ENCODE measurements around the gene CCM2L. TPM values are rescaled to one million over a fixed set of nuclear protein-coding genes. Genes with fewer than 3 reads are reported as not detected.

The CCM2L gene
- total RNA-seq, result not detected in 3 replicates
- long read RNA-seq, result 0 reads

DNA sequence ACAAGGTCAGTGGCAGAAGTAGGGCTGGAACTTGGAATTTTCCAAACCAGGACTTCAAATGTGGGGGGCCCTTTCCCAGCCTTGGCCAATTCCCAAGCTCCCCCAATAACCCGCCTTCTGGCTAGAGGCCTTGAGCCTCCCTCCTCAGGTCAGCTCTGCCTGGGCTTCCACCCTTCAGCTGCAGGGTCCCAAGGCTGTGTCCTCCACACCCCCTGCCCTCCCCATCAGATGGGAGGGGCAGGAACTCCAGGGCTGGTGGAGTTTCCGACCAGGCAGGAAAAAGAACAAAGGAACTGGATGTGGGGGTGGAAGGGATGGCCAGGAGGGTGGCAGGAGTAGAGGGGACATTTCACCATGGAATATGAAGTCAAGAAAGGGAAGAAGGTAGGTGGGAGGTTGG is at the start of gene CCM2L:
TSS of gene CCM2L (plus strand) at position 338 of the 400 bp plus-strand sequence. CDS start at position 355, 17 bp downstream.
- H3K36me3 Mint-ChIP-seq (ENCODE audit: low read depth), result no peaks in the 10 kb centered on the region
- DNase-seq (ENCODE audit: low spot score), result no peak
- peaks cover 24% of the 10 kb centered on the region for H3K27me3 Mint-ChIP-seq (ENCODE audit: low read depth)
- no peak within 1 kb of the TSS for H3K27ac Mint-ChIP-seq (ENCODE audit: unreplicated experiment)
- H3K9me3 Mint-ChIP-seq (ENCODE audit: low read depth), result no peaks in the 10 kb centered on the region
- no peak within 1 kb of the TSS for H3K4me3 Mint-ChIP-seq (ENCODE audit: unreplicated experiment)
- peaks cover 11% of the 10 kb centered on the region for H3K4me1 Mint-ChIP-seq (ENCODE audit: low read depth)
- TF ChIP-seq, protein P1, sequence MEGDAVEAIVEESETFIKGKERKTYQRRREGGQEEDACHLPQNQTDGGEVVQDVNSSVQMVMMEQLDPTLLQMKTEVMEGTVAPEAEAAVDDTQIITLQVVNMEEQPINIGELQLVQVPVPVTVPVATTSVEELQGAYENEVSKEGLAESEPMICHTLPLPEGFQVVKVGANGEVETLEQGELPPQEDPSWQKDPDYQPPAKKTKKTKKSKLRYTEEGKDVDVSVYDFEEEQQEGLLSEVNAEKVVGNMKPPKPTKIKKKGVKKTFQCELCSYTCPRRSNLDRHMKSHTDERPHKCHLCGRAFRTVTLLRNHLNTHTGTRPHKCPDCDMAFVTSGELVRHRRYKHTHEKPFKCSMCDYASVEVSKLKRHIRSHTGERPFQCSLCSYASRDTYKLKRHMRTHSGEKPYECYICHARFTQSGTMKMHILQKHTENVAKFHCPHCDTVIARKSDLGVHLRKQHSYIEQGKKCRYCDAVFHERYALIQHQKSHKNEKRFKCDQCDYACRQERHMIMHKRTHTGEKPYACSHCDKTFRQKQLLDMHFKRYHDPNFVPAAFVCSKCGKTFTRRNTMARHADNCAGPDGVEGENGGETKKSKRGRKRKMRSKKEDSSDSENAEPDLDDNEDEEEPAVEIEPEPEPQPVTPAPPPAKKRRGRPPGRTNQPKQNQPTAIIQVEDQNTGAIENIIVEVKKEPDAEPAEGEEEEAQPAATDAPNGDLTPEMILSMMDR (IDR thresholded peaks at IDR 0.05), result no peak

DNA sequence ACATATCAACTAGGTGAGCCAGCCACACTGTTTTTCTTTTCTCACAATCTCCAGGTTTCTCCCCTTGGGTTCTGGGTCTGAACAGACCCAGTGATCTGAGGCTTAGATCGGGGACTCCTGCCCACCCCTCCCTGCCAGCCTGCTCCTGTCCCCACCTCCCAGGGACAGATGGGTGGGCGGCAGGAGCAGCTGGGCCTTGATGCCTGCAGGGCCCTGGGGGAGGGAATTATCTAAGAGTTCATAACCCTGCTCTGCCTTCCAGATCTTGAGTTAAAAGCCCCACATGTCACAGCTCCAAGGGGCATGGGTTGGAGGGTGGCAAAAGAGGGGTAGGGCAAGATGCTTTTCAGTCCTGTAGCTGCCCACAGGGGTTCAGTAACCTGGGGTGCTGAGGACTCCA is 47.5 kb upstream of the CCM2L start:
- Mint-ChIP-seq H3K4me1 (ENCODE audit: low read depth) (peaks cover 3% of the 10 kb centered on the region), H3K27me3 (ENCODE audit: low read depth) (peaks cover 87% of the 10 kb centered on the region), H3K27ac (ENCODE audit: unreplicated experiment) (no peak overlapping the region), H3K4me3 (ENCODE audit: unreplicated experiment) (no peak overlapping the region), H3K9me3 (ENCODE audit: low read depth) (no peaks in the 10 kb centered on the region), H3K36me3 (ENCODE audit: low read depth) (no peaks in the 10 kb centered on the region)
- TF ChIP-seq, protein P1 (IDR thresholded peaks at IDR 0.05), result no peak
- no peak for DNase-seq (ENCODE audit: low spot score)

DNA sequence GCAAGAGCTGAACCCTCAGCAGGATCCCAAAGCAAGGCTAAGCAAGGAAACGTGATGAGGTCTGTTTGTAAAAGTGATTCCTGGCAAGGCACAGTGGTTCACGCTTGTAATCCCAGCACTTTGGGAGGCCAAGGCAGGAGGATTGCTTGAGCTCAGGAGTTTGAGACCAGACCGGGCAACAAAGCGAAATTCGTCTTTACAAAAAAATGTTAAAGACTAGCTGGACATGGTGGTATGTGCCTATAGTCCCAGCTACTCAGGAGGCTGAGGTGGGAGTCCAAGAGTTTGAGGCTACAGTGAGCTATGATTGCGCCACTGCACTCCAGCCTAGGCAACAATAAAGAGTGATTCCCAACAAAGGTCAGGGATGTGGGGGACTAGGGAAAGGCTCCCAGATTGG is 46.3 kb upstream of the CCM2L start:
- Mint-ChIP-seq H3K9me3 (ENCODE audit: low read depth) (no peaks in the 10 kb centered on the region), H3K4me3 (ENCODE audit: unreplicated experiment) (no peak overlapping the region), H3K36me3 (ENCODE audit: low read depth) (no peaks in the 10 kb centered on the region), H3K27me3 (ENCODE audit: low read depth) (peaks cover 81% of the 10 kb centered on the region), H3K27ac (ENCODE audit: unreplicated experiment) (no peak overlapping the region), H3K4me1 (ENCODE audit: low read depth) (peaks cover 6% of the 10 kb centered on the region)
- TF ChIP-seq, protein P1 (IDR thresholded peaks at IDR 0.05), result no peak
- no peak for DNase-seq (ENCODE audit: low spot score)

DNA sequence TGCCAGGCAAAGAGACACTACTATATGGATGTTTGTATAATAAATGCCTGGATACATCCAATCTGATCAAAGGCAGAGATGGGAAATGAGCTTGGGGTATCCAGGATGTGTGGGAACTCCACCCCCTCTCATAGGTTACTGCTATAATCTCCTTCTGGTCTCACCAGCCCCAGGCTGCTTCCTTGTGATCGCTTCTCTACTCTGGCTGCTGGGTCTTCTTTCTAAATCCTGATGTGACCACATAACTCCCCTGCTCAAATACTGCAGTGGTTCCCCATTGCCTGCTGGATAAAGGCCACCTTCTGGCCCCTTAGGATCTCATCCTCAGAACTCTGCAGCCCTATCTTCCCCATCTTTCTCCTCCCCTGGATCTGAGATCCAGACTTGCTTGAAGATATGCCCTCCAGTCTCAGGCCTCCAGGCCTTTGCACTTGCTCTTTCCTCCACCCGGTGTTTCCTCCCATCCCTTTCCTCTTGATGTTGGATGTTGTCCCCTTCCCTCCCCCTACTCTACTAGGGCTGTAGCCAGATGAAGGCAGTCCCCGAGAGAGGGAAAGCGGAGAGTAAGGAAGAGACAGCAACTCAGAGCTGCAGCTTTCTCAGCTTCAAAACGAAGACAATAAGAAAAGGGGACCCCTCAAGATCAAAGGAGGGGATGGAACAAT is 43.1 kb upstream of the CCM2L start:
- H3K27me3 Mint-ChIP-seq (ENCODE audit: low read depth), result peaks cover 78% of the 10 kb centered on the region
- no peaks in the 10 kb centered on the region for H3K36me3 Mint-ChIP-seq (ENCODE audit: low read depth)
- H3K27ac Mint-ChIP-seq (ENCODE audit: unreplicated experiment), result no peak overlapping the region
- H3K9me3 Mint-ChIP-seq (ENCODE audit: low read depth), result no peaks in the 10 kb centered on the region
- peaks cover 7% of the 10 kb centered on the region for H3K4me1 Mint-ChIP-seq (ENCODE audit: low read depth)
- TF ChIP-seq, protein P1 (IDR thresholded peaks at IDR 0.05), result no peak
- H3K4me3 Mint-ChIP-seq (ENCODE audit: unreplicated experiment), result peak overlapping the region; percentile 51
- DNase-seq (ENCODE audit: low spot score), result no peak

DNA sequence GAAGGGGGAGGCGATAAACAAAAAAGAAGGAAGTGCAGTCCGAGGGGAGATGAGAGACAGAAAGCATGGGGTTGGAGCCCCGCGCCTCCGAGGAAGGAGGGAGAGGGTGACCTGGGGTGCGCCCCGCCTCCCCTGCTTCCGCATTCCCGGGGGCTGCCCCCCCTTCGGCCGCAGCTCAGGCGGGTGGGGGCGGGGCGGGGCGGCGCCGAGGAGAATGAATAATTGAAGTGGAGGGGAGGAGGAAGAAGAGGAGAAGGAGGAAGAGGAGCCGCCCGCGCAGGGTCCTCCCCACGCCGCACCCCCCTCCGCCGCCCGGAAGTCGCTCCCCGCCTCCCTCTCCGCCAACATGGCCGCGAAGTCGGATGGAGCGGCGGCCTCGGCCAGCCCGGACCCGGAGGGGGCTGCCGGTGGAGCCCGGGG is 42.4 kb upstream of the CCM2L start, which contains the start of gene XKR7:
TSS of gene XKR7 (plus strand) at position 322 of the 420 bp plus-strand sequence. CDS start at position 347, 25 bp downstream.
- H3K36me3 Mint-ChIP-seq (ENCODE audit: low read depth), result no peaks in the 10 kb centered on the region
- DNase-seq (ENCODE audit: low spot score), result no peak
- TF ChIP-seq, protein P1 (IDR thresholded peaks at IDR 0.05), result no peak
- peak within 1 kb of the TSS; percentile 83 for H3K4me3 Mint-ChIP-seq (ENCODE audit: unreplicated experiment)
- peaks cover 14% of the 10 kb centered on the region for H3K4me1 Mint-ChIP-seq (ENCODE audit: low read depth)
- no peaks in the 10 kb centered on the region for H3K9me3 Mint-ChIP-seq (ENCODE audit: low read depth)
- no peak within 1 kb of the TSS for H3K27ac Mint-ChIP-seq (ENCODE audit: unreplicated experiment)
- peaks cover 71% of the 10 kb centered on the region for H3K27me3 Mint-ChIP-seq (ENCODE audit: low read depth)

Measured in chondrocyte (in vitro differentiated cells).